Measurements from ENCODE around the gene DEPDC1B. TPM values are rescaled to one million over a fixed set of nuclear protein-coding genes. Genes with fewer than 3 reads are reported as not detected.
"Not testable (repeated sequence)": the region's sequence is repeated elsewhere in the genome, so short reads cannot be mapped to it uniquely, and the experiment has no call there.

Gene DEPDC1B
- total RNA-seq, 4 donors from 2014 or later: 10.5 to 13.2 (median 11.2) TPM

- no peaks in the 10 kb centered on the region for H3K27me3 ChIP-seq
- TF ChIP-seq, protein P1, sequence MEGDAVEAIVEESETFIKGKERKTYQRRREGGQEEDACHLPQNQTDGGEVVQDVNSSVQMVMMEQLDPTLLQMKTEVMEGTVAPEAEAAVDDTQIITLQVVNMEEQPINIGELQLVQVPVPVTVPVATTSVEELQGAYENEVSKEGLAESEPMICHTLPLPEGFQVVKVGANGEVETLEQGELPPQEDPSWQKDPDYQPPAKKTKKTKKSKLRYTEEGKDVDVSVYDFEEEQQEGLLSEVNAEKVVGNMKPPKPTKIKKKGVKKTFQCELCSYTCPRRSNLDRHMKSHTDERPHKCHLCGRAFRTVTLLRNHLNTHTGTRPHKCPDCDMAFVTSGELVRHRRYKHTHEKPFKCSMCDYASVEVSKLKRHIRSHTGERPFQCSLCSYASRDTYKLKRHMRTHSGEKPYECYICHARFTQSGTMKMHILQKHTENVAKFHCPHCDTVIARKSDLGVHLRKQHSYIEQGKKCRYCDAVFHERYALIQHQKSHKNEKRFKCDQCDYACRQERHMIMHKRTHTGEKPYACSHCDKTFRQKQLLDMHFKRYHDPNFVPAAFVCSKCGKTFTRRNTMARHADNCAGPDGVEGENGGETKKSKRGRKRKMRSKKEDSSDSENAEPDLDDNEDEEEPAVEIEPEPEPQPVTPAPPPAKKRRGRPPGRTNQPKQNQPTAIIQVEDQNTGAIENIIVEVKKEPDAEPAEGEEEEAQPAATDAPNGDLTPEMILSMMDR (IDR thresholded peaks at IDR 0.05): no peak
- TF ChIP-seq POLR2A (IDR thresholded peaks at IDR 0.05): no peak
- DNase-seq: no peak
These were observed 105.1 kb downstream of the DEPDC1B start for GRCh38 chr5:60594715-60595477.

GRCh38 chr5:60590172-60590571 lies 109.8 kb downstream of the DEPDC1B start:
- no peak for DNase-seq
- Histone ChIP-seq H3K4me3 (no peak overlapping the region), H3K9me3 (no peaks in the 10 kb centered on the region), H3K36me3 (no peaks in the 10 kb centered on the region), H3K27me3 (no peaks in the 10 kb centered on the region), H3K4me1 (peaks cover 0 to 5% (median 0%) of the 10 kb centered on the region in 4 donors), H3K27ac (no peak overlapping the region)
- TF ChIP-seq, protein P1 (IDR thresholded peaks at IDR 0.05): no peak
- TF ChIP-seq POLR2A (IDR thresholded peaks at IDR 0.05): no peak

More at GRCh38 chr5:60594715-60595477, 105.1 kb downstream of the DEPDC1B start:
- no peak overlapping the region for H3K4me3 ChIP-seq
- no peaks in the 10 kb centered on the region for H3K36me3 ChIP-seq
- H3K4me1 ChIP-seq: no peaks in the 10 kb centered on the region
- H3K27ac ChIP-seq: no peak overlapping the region
- H3K9me3 ChIP-seq: no peaks in the 10 kb centered on the region

GRCh38 chr5:60587312-60587711 lies 112.7 kb downstream of the DEPDC1B start:
- not testable (repeated sequence) for H3K27me3 ChIP-seq, H3K4me3 ChIP-seq, DNase-seq, H3K9me3 ChIP-seq, H3K36me3 ChIP-seq, H3K4me1 ChIP-seq, H3K27ac ChIP-seq

DNA sequence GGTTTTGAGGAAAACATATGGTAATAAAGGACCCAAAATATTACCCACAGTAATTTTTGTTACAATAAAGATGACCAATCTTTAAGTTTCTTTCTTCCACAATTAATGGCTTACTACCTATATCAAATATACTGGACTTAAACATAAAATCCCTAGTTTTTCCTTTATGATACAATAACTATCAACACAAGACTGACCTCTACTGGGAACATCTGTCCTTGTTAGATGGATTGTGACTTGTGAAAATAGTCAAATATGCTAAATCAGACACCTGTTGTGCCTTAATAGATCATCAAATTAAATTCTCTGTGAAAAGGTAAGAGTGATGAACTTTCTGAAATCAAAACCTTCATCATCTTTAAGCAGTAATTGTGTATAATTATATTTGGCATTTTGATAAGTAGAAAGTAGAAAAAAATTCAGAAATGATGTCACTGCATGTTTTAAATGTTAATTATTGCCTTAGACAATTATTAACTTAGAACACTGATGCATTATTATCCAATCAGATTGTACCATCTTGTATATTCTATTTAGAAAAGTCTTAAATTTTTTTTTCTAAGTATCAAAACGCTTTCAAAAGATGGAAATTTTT lies 113.6 kb downstream of the DEPDC1B start:
- H3K36me3 ChIP-seq: no peaks in the 10 kb centered on the region
- H3K27ac ChIP-seq: no peak overlapping the region
- DNase-seq: no peak
- no peak for TF ChIP-seq POLR2A (IDR thresholded peaks at IDR 0.05)
- TF ChIP-seq, protein P1 (IDR thresholded peaks at IDR 0.05): peak in 1 of 6 experiments; percentile 29
- H3K9me3 ChIP-seq: no peaks in the 10 kb centered on the region
- no peaks in the 10 kb centered on the region for H3K27me3 ChIP-seq
- H3K4me1 ChIP-seq: peaks cover 0 to 5% (median 0%) of the 10 kb centered on the region in 4 donors
- no peak overlapping the region for H3K4me3 ChIP-seq

DNA sequence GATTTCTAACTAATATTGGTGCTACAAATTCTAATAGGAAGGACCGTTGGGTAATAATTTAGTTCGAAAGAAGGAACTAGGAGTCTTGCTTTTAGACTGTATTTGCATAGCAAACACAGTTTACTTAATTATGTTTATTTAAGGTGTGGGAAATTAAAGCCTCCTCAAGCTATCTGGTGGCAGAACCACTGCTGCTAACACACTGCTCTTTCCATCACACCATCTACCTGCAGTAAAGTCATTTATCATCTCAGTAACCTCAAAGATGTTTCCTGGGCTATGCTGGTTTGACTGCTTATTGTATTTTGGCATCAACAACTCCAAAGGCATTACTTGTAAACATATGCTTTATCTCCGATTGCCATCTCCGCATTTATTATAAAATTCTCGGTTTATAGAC lies 114.3 kb downstream of the DEPDC1B start:
- no peak overlapping the region for H3K4me3 ChIP-seq
- TF ChIP-seq POLR2A (IDR thresholded peaks at IDR 0.05): no peak
- TF ChIP-seq, protein P1 (IDR thresholded peaks at IDR 0.05): no peak
- H3K36me3 ChIP-seq: no peaks in the 10 kb centered on the region
- no peak for DNase-seq
- peaks cover 0 to 5% (median 0%) of the 10 kb centered on the region in 4 donors for H3K4me1 ChIP-seq
- no peaks in the 10 kb centered on the region for H3K27me3 ChIP-seq
- H3K27ac ChIP-seq: no peak overlapping the region
- H3K9me3 ChIP-seq: no peaks in the 10 kb centered on the region

GRCh38 chr5:60584304-60584703 lies 115.7 kb downstream of the DEPDC1B start:
- DNase-seq: no peak
- no peak for TF ChIP-seq POLR2A (IDR thresholded peaks at IDR 0.05)
- TF ChIP-seq, protein P1 (IDR thresholded peaks at IDR 0.05): no peak
- no peak overlapping the region for H3K27ac ChIP-seq

More at GRCh38 chr5:60584304-60584703, 115.7 kb downstream of the DEPDC1B start:
- Histone ChIP-seq H3K9me3 (no peaks in the 10 kb centered on the region), H3K36me3 (no peaks in the 10 kb centered on the region), H3K4me1 (peaks cover 0 to 5% (median 0%) of the 10 kb centered on the region in 4 donors), H3K27me3 (no peaks in the 10 kb centered on the region), H3K4me3 (no peak overlapping the region)

Data from Peyer's patch (tissue), 4 donors.